Measurements from ENCODE around the gene OR6C2.

- no peak for TF ChIP-seq FOXK2 (IDR thresholded peaks at IDR 0.05)
- no peak for TF ChIP-seq ZNF384 (IDR thresholded peaks at IDR 0.05)
- no peak for TF ChIP-seq SP1 (IDR thresholded peaks at IDR 0.05)
- no peak for TF ChIP-seq SUZ12 (IDR thresholded peaks at IDR 0.05)
- TF ChIP-seq NFRKB (IDR thresholded peaks at IDR 0.05): no peak
- no peak for TF ChIP-seq PKNOX1 (IDR thresholded peaks at IDR 0.05)
- no peak for TF ChIP-seq BHLHE40 (IDR thresholded peaks at IDR 0.05; ENCODE audit: borderline replicate concordance)
- TF ChIP-seq TARDBP (IDR thresholded peaks at IDR 0.05): no peak
- TF ChIP-seq FOXM1 (IDR thresholded peaks at IDR 0.05; ENCODE audit: borderline replicate concordance): no peak
- TF ChIP-seq ARNT (IDR thresholded peaks at IDR 0.05): no peak
- no peak for TF ChIP-seq CTBP1 (IDR thresholded peaks at IDR 0.05; ENCODE audit: borderline replicate concordance)
- TF ChIP-seq HDGF (IDR thresholded peaks at IDR 0.05; ENCODE audit: borderline replicate concordance): no peak
These were observed 1.5 kb downstream of the OR6C2 start for GRCh38 chr12:55445357-55445756.
